Peyer's patch (tissue), 4 donors: ENCODE results near the gene THBD.

Experiments
- CTCF ChIP-seq, 6 experiments: fragments of 450-650 bp in 4 of 6; fragments of 200-600 bp in 2 of 6; sonication (generic) in 1 of 6; IDR thresholded peaks; one replicate each; pipeline ENCODE4 v1.5.1; 2017 to 2019; ENCODE audit warnings: antibody characterized with exemption in 6 of 6, mild to moderate bottlenecking in 3 of 6, moderate library complexity in 1 of 6
- POLR2A ChIP-seq, 2 donors: fragments of 450-650 bp; IDR thresholded peaks; one replicate each; pipeline ENCODE4 v1.5.1; 2017; ENCODE audit warnings: antibody characterized with exemption in 2 of 2, mild to moderate bottlenecking in 2 of 2, moderate library complexity in 2 of 2

- TF ChIP-seq CTCF (IDR thresholded peaks at IDR 0.05) (no peak), POLR2A (IDR thresholded peaks at IDR 0.05) (no peak)
Measured at GRCh38 chr20:23094927-23095326, 45.5 kb upstream of the THBD start.
